GM12875 (cell line): Measurements from ENCODE around the gene SPON2.

Source experiments
- H3K4me3 ChIP-seq: one replicate; pipeline ENCODE4 v1.5.1; 2011; ENCODE audit warnings: low read depth, low read length, control low read depth
- CTCF ChIP-seq: IDR thresholded peaks from 2 replicates; pipeline ENCODE4 v1.5.1; 2011; ENCODE audit warnings: low read depth, mild to moderate bottlenecking, control low read depth, inconsistent platforms, low read length, moderate library complexity, borderline replicate concordance; ENCODE audit not compliant: insufficient read depth

Gene SPON2

GRCh38 chr4:1172971-1173757 lies 781 bp upstream of the SPON2 start:
- H3K4me3 ChIP-seq, result no peak overlapping the region
- no peak for TF ChIP-seq CTCF

- TF ChIP-seq CTCF, result no peak
Measured at GRCh38 chr4:1171311-1172227, 814 bp downstream of the SPON2 start.

GRCh38 chr4:1170976-1171310 lies 1.4 kb downstream of the SPON2 start:
- no peak for TF ChIP-seq CTCF
- H3K4me3 ChIP-seq, result no peak overlapping the region

More at GRCh38 chr4:1171311-1172227, 814 bp downstream of the SPON2 start:
- no peak overlapping the region for H3K4me3 ChIP-seq

GRCh38 chr4:1170156-1170975 lies 2.0 kb downstream of the SPON2 start:
- no peak for TF ChIP-seq CTCF
- H3K4me3 ChIP-seq, result no peak overlapping the region

- TF ChIP-seq CTCF, result no peak
- H3K4me3 ChIP-seq, result no peak overlapping the region
Measured at GRCh38 chr4:1169691-1170096, 2.7 kb downstream of the SPON2 start.

GRCh38 chr4:1169171-1169671 lies 3.2 kb downstream of the SPON2 start:
- no peak for TF ChIP-seq CTCF
- H3K4me3 ChIP-seq, result no peak overlapping the region
